ENCODE measurements around the gene CCL18.
"Not testable (repeated sequence)": the region's sequence is repeated elsewhere in the genome, so short reads cannot be mapped to it uniquely, and the experiment has no call there.

CCL18 gene

GRCh38 chr17:36072431-36073121, 8.5 kb downstream of the CCL18 start:
- peak; percentile 35 to 50 for DNase-seq

- DNase-seq = no peak
These were observed 10.3 kb downstream of the CCL18 start for GRCh38 chr17:36074365-36074764.

- DNase-seq = not testable (repeated sequence)
These were observed 17.8 kb downstream of the CCL18 start for GRCh38 chr17:36081681-36082471.

- DNase-seq = peak; percentile 95
These were observed 18.5 kb downstream of the CCL18 start for GRCh38 chr17:36082482-36083120.

GRCh38 chr17:36083691-36084090, 19.6 kb downstream of the CCL18 start:
- not testable (repeated sequence) for DNase-seq

GRCh38 chr17:36085765-36086164, 21.7 kb downstream of the CCL18 start:
- peak; percentile 50 to 74 for DNase-seq

- DNase-seq = no peak
These were observed 22.7 kb downstream of the CCL18 start for GRCh38 chr17:36086791-36087190.

- not testable (repeated sequence) for DNase-seq
These were observed 23.4 kb downstream of the CCL18 start for GRCh38 chr17:36087471-36087870.

GRCh38 chr17:36087897-36088572, 24.0 kb downstream of the CCL18 start:
- not testable (repeated sequence) for DNase-seq

- DNase-seq = no peak
These were observed 24.7 kb downstream of the CCL18 start for GRCh38 chr17:36088670-36089338.

- DNase-seq = no peak
These were observed 25.3 kb downstream of the CCL18 start for GRCh38 chr17:36089339-36089865.

GRCh38 chr17:36089888-36090836, 26.1 kb downstream of the CCL18 start, which contains the start of gene CCL3:
TSS of gene CCL3 (minus strand) at chr17:36090143. CDS start at chr17:36090058, 85 bp downstream.
- peak in 1 of 2 experiments; percentile 26 for DNase-seq

GRCh38 chr17:36092230-36092629, 28.2 kb downstream of the CCL18 start:
- DNase-seq = no peak

GRCh38 chr17:36092715-36093114, 28.6 kb downstream of the CCL18 start:
- DNase-seq = not testable (repeated sequence)

- no peak for DNase-seq
These were observed 30.2 kb downstream of the CCL18 start for GRCh38 chr17:36094232-36094631.

- no peak for DNase-seq
These were observed 30.7 kb downstream of the CCL18 start for GRCh38 chr17:36094746-36095145.

- DNase-seq = peak in 1 of 2 experiments; percentile 29
These were observed 31.9 kb downstream of the CCL18 start for GRCh38 chr17:36095992-36096391.

- not testable (repeated sequence) for DNase-seq
These were observed 34.9 kb downstream of the CCL18 start for GRCh38 chr17:36099004-36099403.

GRCh38 chr17:36103401-36103975, 39.4 kb downstream of the CCL18 start, which contains the start of gene CCL4:
TSS of gene CCL4 (plus strand) at chr17:36103827. CDS start at chr17:36103906, 79 bp downstream.
- DNase-seq = peak; percentile 55 to 63

- not testable (repeated sequence) for DNase-seq
These were observed 40.2 kb downstream of the CCL18 start for GRCh38 chr17:36104246-36104645.
